Activated naive CD4-positive, alpha-beta T cell treated with anti-CD3 and anti-CD28 coated beads for 36 hours (primary cell): ENCODE data around the gene SLC52A3. TPM values are rescaled to one million over a fixed set of nuclear protein-coding genes. Genes with fewer than 3 reads are reported as not detected.

Experiments
- CTCF ChIA-PET: fragments of 350-600 bp; sonication (Branson Sonifier 250); formaldehyde crosslinking; loops from one replicate; lab custom pipeline; 2021; ENCODE audit warnings: antibody characterized with exemption; lab: Charles Lee
- DNase-seq: peaks from one replicate; pipeline ENCODE4 v3.0.0-alpha.2; 2020
- H3K27ac Mint-ChIP-seq: one replicate; pipeline ENCODE4 v1.8.0; 2021; ENCODE audit warnings: mild to moderate bottlenecking, mixed read lengths
- H3K27me3 Mint-ChIP-seq: one replicate; pipeline ENCODE4 v1.8.0; 2021; ENCODE audit warnings: low read depth, mixed read lengths
- H3K36me3 Mint-ChIP-seq: one replicate; pipeline ENCODE4 v1.8.0; 2021; ENCODE audit warnings: low read depth, mixed read lengths
- H3K4me1 Mint-ChIP-seq: one replicate; pipeline ENCODE4 v1.8.0; 2021; ENCODE audit warnings: low read depth, mixed read lengths
- H3K4me3 Mint-ChIP-seq: one replicate; pipeline ENCODE4 v1.8.0; 2021; ENCODE audit warnings: mild to moderate bottlenecking, moderate library complexity, mixed read lengths
- H3K9me3 Mint-ChIP-seq: one replicate; pipeline ENCODE4 v1.8.0; 2021; ENCODE audit warnings: mixed read lengths
- intact Hi-C: fragments of 100-400 bp; cut with micrococcal nuclease; formaldehyde crosslinking; loops from one replicate; pipeline ENCODE4 v1.15.1; 2023
- total RNA-seq, 2 experiments: library from RNA; stranded (reverse); gene quantifications; one replicate each; pipeline ENCODE4 v1.2.3, GENCODE V29; 2021

SLC52A3 gene
- total RNA-seq, 2 experiments from 2014 or later: not detected

DNA sequence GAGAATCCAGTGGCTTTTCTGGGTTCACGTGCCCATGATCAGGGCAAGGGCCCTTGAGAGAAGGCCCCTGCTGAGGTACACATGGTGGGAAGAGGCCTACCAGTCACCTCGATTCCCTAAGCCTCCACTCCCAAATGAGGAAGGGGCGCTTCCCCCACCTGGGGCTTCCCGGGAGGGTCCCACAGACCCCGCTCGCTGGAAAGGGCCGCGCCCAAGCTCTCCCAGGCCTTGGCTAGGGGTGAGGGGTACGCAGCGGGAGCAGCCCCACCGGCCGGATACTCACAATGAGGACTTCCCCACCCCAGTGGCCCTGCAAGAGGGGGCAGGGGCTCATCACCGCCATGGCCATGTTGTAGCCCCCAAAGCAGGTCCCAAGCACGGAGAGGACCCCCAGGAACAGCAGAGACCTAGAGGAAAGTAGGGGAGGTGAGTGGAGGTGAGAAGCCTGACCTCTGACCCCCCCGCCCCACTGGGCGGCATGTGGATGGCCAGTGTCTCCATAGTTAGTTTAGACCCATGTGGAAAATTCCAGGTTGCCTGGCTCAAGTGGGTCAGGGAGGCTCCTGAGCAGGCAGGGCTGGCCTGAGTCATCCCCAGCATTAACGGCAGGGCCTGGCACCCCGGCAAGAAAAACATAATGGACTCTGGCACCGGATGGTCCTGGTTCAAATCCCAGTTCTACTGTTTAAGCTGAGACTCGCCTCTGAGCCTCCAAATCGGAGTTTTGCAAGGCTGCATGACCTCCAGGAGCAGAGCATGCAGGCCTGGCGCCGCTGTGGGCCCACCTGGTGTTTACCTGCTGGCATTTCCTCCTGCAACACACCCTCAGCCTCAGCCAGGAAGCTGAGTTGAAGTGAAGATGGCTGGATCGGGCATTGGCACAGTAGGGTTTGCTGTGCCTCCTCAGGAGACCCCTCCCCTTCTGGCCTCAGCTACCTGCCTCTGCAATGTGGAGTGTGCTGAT, 6.6 kb downstream of the SLC52A3 start:
- H3K36me3 Mint-ChIP-seq: no peaks in the 10 kb centered on the region
- no peaks in the 10 kb centered on the region for H3K9me3 Mint-ChIP-seq
- CTCF ChIA-PET: interaction anchor here (1.0 to 1.3 kb wide), 3 partner anchors 7 to 195 kb away, joined by 3 to 4 read pairs (median 3); no protein-coding TSS in a partner anchor
- no peak overlapping the region for H3K4me3 Mint-ChIP-seq
- intact Hi-C loops: no loop called here
- peaks cover 3% of the 10 kb centered on the region for H3K4me1 Mint-ChIP-seq
- H3K27ac Mint-ChIP-seq: no peak overlapping the region
- no peak for DNase-seq
- H3K27me3 Mint-ChIP-seq: peaks cover 3% of the 10 kb centered on the region

DNA sequence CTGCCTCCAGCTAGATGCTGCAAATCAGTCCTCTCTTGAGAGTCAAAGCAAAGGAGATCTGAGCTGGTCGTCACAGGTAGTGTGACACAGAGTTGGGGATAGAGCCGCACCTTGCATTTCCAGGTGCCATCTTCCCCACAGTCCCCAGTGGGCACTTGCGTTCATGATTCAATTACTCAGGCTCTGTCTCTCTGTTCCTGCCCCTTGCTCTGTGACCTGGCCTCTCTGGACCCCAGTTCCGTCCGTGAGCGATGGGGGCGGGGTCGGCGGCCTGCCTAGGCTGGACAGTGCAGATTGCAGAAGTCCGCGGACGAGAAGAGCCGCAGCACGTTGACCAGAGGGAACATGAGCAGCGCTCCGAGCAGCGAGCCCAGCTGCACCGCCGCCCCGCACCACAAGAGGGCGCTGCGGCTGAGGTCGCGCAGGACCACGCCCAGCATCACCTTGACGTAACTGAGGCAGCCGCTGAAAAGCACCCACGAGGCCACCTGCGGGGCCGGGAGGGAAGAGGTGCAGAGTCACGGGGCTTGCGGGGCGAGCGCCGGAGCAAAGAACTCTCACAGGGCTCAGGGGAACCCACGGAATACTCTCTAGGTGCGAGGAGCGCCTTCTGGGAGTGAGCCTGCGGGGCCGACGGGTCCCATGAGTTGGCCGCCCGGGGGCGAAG, 7.4 kb downstream of the SLC52A3 start:
- peaks cover 3% of the 10 kb centered on the region for H3K4me1 Mint-ChIP-seq
- H3K27ac Mint-ChIP-seq: no peak overlapping the region
- DNase-seq: peak; percentile 22
- H3K36me3 Mint-ChIP-seq: no peaks in the 10 kb centered on the region
- H3K27me3 Mint-ChIP-seq: peaks cover 3% of the 10 kb centered on the region
- H3K4me3 Mint-ChIP-seq: no peak overlapping the region
- H3K9me3 Mint-ChIP-seq: no peaks in the 10 kb centered on the region
- intact Hi-C loops: no loop called here
- CTCF ChIA-PET: interaction anchor here (0.5 to 1.3 kb wide), 5 partner anchors 8 to 196 kb away, joined by 3 to 4 read pairs (median 3); no protein-coding TSS in a partner anchor

DNA sequence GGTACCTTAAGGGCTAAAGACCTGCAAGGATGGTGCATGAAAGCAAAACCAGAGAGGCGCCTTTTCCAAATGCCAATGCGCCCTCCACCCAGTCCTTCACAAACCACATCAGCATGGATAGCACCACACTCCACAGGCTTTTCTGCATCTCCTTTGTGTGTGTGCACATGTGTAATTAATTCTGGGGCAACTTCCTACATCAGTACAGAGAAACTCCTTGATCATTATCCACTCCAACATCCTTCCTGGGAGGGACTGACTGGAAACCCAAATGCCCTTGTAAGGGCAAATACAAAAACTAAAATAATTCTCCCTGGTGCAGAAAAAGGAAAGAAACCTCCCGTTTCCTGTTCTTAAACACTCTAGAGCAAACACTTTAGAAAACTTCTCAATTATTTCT, 10.8 kb downstream of the SLC52A3 start:
- DNase-seq: no peak
- intact Hi-C loops: no loop called here
- Mint-ChIP-seq H3K27me3 (no peaks in the 10 kb centered on the region), H3K36me3 (no peaks in the 10 kb centered on the region), H3K9me3 (no peaks in the 10 kb centered on the region), H3K4me1 (peaks cover 9% of the 10 kb centered on the region), H3K27ac (no peak overlapping the region), H3K4me3 (no peak overlapping the region)
- CTCF ChIA-PET: interaction anchor here (0.7 kb wide), 2 partner anchors 483 to 1487 kb away, joined by 3 to 4 read pairs; no protein-coding TSS in a partner anchor

DNA sequence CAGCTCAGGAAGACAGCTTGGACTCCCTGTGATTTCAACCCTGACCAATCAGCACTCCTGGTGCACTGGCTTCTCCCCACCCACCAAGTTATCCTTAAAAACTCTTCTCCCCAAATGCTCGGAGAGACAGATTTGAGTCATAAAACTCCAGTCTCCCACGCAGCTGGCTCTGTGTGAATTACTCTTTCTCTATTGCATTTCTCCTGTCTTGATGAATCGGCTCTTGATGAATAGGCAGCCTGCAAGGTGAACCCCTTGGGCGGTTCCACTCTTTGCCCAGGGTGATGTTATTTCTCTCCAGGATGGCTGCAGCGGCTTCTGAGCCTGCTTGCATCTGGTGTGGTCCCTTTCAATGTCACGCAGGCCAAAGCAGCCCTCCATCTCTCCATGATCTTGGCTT, 12.4 kb downstream of the SLC52A3 start:
- intact Hi-C loops: no loop called here
- H3K27me3 Mint-ChIP-seq: no peaks in the 10 kb centered on the region
- no peaks in the 10 kb centered on the region for H3K36me3 Mint-ChIP-seq
- H3K4me3 Mint-ChIP-seq: no peak overlapping the region
- CTCF ChIA-PET: interaction anchor here (0.8 kb wide), 1 partner anchor 50 kb away, joined by 4 read pairs; no protein-coding TSS in a partner anchor
- no peak overlapping the region for H3K27ac Mint-ChIP-seq
- DNase-seq: no peak
- H3K4me1 Mint-ChIP-seq: peaks cover 9% of the 10 kb centered on the region
- no peaks in the 10 kb centered on the region for H3K9me3 Mint-ChIP-seq

DNA sequence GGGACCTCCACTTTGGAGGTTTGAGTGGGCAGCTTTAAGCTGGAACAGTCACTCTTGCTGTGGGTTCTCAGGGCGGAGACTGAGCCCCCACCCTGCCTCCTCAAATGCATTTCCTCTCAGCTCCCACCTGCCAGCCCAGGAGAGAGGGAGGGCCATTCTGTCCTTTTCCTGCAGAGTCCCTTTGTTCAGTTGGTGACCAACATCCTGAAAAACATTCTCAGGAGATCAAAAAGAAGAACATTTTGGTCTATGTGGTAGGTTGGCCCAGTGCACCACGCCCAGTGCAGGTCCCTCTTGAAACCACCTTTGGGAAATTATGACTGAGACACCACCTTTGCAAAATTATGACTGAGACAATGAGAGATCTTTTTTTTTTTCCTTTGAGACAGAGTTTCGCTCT, 13.4 kb downstream of the SLC52A3 start:
- CTCF ChIA-PET: interaction anchor here (1.2 kb wide), 1 partner anchor 16 kb away, joined by 3 read pairs; no protein-coding TSS in a partner anchor
- no peak overlapping the region for H3K4me3 Mint-ChIP-seq
- peak; percentile 10 for DNase-seq
- H3K36me3 Mint-ChIP-seq: no peaks in the 10 kb centered on the region
- intact Hi-C loops: no loop called here
- H3K27me3 Mint-ChIP-seq: peaks cover 2% of the 10 kb centered on the region
- H3K9me3 Mint-ChIP-seq: no peaks in the 10 kb centered on the region
- H3K4me1 Mint-ChIP-seq: peaks cover 9% of the 10 kb centered on the region
- no peak overlapping the region for H3K27ac Mint-ChIP-seq

DNA sequence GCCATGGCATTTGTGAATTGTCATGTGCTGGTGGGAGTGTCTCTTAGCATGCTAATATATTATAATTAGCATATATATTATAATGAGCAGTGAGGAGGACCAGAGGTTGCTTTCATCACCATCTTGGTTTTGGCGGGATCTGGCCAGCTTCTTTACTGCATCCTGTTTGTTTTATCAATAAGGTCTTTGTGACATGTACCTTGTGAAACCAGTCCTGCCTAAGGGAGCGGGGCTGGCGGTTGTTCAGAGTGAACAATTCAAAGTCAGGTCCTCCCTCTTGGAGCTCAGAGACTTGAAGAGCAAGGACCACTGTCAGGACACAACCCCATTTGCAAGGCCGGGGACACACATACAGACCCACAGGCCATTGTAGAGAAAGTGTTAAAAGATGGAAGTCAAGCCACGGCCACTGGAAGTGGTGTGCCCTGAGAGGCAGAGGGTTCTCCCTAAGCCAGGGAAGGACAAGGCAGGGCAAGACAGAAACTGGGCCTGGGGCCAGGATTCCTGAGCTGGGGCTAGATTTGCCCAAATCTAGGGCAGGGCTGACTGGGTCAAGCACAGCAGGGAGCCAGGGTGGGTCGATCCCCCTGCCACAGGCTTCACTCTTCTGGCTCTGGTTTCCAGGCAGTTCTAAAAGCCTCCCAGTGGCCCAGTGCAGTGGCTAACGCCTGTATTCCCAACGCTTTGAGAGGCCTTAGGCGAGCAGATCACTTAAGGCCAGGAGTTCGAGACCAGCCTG, 14.2 kb downstream of the SLC52A3 start:
- intact Hi-C loops: no loop called here
- Mint-ChIP-seq H3K27ac (no peak overlapping the region), H3K9me3 (no peaks in the 10 kb centered on the region), H3K4me3 (no peak overlapping the region), H3K36me3 (no peaks in the 10 kb centered on the region), H3K27me3 (peaks cover 2% of the 10 kb centered on the region), H3K4me1 (peaks cover 9% of the 10 kb centered on the region)
- DNase-seq: no peak
- CTCF ChIA-PET: no interaction called here

DNA sequence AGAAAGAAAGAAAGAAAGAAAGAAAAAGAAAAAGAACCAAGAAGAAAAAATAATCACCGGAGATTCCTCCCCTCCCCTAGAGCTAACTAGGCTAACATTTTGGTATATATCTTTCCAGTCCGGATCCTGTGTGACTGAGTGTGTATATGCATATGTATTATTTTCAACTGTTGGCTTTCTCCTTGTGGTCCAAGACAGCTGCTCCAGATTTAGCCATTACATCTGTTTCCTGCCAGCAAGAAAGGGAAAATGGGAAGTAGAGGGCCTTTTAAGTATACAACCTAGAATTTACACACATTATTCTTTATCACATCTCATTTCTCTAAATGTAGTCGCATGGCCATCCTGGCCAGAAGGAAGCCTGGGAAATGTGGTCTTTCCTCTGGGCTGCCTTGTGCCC, 15.2 kb downstream of the SLC52A3 start:
- Mint-ChIP-seq H3K4me3 (no peak overlapping the region), H3K27me3 (peaks cover 2% of the 10 kb centered on the region), H3K4me1 (peaks cover 9% of the 10 kb centered on the region), H3K9me3 (no peaks in the 10 kb centered on the region), H3K36me3 (no peaks in the 10 kb centered on the region), H3K27ac (no peak overlapping the region)
- intact Hi-C loops: no loop called here
- CTCF ChIA-PET: no interaction called here
- DNase-seq: no peak

DNA sequence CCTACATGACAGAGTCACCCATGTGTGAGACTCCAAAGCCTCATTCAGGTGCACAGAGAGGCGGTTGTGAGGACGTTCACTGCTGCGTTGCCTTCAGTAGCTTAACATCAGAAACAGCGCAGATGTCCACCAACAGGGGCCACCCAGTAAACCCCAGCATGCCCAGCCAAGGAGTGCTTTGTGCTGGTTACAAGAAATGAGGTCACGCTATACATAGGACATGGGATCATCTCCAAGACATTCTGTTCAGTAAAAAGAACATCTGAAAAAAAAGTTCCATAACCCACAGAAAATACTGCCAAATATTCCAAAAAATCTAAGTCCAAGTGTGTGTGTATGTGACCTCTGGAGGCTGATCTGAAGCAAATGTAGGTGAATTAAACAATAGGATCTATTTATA, 16.0 kb downstream of the SLC52A3 start:
- H3K9me3 Mint-ChIP-seq: no peaks in the 10 kb centered on the region
- H3K27ac Mint-ChIP-seq: no peak overlapping the region
- peaks cover 2% of the 10 kb centered on the region for H3K27me3 Mint-ChIP-seq
- no peaks in the 10 kb centered on the region for H3K36me3 Mint-ChIP-seq
- no peak for DNase-seq
- intact Hi-C loops: no loop called here
- CTCF ChIA-PET: no interaction called here
- peaks cover 6% of the 10 kb centered on the region for H3K4me1 Mint-ChIP-seq
- no peak overlapping the region for H3K4me3 Mint-ChIP-seq

DNA sequence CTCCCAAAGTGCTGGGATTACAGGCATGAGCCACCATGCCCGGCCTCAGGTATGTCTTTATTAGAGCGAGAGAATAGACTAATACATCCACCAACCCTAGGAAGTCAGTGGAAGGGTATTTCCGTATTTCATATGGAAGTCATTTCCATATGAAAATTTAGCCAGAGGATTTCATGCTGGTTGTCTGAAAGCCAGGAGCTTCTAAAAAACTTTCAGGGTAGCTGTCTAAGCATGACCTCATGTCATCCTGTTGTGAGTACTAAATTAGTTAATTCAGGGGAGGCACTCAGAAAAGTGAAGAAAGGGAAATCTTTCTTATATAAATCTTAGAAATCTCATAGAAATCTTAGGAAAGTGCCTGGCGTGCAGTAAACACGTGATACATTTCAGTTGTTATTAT, 16.5 kb downstream of the SLC52A3 start:
- Mint-ChIP-seq H3K4me1 (peaks cover 6% of the 10 kb centered on the region), H3K4me3 (no peak overlapping the region), H3K9me3 (no peaks in the 10 kb centered on the region), H3K27ac (no peak overlapping the region), H3K27me3 (peaks cover 2% of the 10 kb centered on the region), H3K36me3 (no peaks in the 10 kb centered on the region)
- no peak for DNase-seq
- CTCF ChIA-PET: no interaction called here
- intact Hi-C loops: no loop called here

DNA sequence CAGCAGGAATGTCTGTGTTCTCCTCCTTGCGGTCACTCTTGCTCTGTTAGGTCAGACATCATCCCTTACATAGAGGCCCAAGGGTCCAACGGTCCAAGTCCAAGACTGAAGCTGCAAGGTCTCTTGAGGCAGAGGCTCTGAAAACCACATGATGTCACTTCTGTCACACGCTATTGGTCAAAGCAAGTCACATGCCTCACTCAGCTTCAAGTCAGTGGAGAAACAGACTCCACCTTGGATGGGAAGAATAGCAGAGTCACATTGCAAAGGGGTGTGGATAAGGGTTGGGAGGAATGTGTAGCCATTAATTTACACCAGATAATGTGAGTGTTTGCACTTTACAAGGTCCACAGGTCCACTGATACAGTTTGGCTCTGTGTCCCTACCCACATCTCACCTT, 17.5 kb downstream of the SLC52A3 start:
- peaks cover 4% of the 10 kb centered on the region for H3K9me3 Mint-ChIP-seq
- no peak for DNase-seq
- no peak overlapping the region for H3K27ac Mint-ChIP-seq
- intact Hi-C loops: no loop called here
- CTCF ChIA-PET: interaction anchor here (2.8 kb wide), 1 partner anchor 11 kb away, joined by 14 read pairs; no protein-coding TSS in a partner anchor
- peaks cover 6% of the 10 kb centered on the region for H3K4me1 Mint-ChIP-seq
- H3K36me3 Mint-ChIP-seq: no peaks in the 10 kb centered on the region
- peaks cover 2% of the 10 kb centered on the region for H3K27me3 Mint-ChIP-seq
- H3K4me3 Mint-ChIP-seq: no peak overlapping the region

DNA sequence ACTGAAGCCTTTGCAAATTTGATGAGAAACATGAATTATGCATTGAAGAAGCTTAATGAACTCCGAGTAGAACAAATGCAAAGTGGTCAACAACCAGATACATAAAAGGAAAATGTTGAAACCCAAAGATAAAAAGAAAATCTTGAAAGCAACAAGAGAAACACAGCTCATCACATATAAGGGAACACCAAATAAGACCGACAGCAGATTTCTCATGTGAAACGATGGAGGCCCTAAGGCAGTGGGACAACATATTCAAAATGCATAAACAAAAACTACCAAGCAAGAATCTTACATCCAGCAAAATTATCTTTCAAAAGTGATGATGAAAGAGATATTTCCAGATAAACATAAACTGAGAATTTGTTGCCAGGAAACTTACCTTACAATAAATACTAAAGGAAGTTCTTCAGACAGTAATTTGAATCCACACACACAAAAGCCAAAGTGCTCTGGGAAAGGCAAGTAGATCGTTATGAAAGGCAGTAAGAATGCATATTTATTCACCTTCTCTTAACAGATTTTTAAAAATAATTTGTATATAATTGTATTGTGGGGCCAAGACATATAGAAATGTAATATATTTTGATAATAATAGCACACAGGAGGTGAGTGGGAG, 22.5 kb downstream of the SLC52A3 start:
- H3K4me3 Mint-ChIP-seq: no peak overlapping the region
- DNase-seq: no peak
- H3K27ac Mint-ChIP-seq: no peak overlapping the region
- no peaks in the 10 kb centered on the region for H3K4me1 Mint-ChIP-seq
- H3K36me3 Mint-ChIP-seq: peaks cover 3% of the 10 kb centered on the region
- CTCF ChIA-PET: no interaction called here
- intact Hi-C loops: no loop called here
- H3K27me3 Mint-ChIP-seq: peaks cover 10% of the 10 kb centered on the region
- peaks cover 16% of the 10 kb centered on the region for H3K9me3 Mint-ChIP-seq
